Measurements from ENCODE around the gene LRFN3.

DNA sequence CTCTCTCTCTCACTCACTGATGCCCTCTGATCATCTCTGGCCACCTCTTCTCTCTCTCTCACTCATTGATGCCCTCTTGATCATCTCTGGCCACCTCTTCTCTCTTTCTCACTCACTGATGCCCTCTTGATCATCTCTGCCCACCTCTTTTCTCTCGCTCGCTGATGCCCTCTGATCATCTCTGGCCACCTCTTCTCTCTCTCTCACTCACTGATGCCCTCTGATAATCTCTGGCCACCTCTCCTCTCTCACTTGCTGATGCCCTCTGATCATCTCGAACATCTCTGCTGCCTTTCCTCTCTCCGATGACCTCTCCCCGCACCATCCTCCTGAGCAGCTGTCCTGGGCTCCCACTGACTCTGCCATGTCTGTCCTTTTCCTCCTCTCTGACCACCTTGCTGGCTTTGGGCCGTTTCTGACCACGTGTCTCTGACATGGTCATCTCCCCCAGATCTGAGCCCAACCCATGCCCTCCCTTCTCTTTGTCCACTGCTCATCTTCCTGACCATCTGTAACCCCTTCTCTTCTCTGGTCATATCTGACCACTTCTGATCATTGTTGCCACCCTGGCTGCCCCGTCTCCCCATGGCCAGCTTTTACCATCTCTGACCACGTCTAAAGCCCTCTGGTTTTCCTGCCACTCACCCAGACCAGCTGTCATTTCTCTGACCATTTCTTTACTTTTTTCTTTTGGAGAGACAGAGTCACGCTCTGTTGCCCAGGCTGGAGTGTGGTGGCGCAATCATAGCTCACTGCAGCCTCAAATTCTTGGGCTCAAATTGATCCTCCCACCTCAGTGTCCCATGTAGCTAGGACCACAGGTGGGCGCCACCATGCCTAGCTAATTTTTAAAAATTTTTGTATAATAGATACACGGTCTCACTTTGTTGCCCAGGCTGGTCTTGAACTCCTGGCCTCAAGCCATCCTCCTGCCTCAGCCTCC lies 2.4 kb downstream of the LRFN3 start:
- TF ChIP-seq, protein P1, sequence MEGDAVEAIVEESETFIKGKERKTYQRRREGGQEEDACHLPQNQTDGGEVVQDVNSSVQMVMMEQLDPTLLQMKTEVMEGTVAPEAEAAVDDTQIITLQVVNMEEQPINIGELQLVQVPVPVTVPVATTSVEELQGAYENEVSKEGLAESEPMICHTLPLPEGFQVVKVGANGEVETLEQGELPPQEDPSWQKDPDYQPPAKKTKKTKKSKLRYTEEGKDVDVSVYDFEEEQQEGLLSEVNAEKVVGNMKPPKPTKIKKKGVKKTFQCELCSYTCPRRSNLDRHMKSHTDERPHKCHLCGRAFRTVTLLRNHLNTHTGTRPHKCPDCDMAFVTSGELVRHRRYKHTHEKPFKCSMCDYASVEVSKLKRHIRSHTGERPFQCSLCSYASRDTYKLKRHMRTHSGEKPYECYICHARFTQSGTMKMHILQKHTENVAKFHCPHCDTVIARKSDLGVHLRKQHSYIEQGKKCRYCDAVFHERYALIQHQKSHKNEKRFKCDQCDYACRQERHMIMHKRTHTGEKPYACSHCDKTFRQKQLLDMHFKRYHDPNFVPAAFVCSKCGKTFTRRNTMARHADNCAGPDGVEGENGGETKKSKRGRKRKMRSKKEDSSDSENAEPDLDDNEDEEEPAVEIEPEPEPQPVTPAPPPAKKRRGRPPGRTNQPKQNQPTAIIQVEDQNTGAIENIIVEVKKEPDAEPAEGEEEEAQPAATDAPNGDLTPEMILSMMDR (conservative IDR thresholded peaks at IDR 0.05; ENCODE audit: low read length), result no peak
- TF ChIP-seq EZH2phosphoT487 (IDR thresholded peaks at IDR 0.05; ENCODE audit: borderline replicate concordance), result no peak
